Measurements from ENCODE around the gene KIAA1958. TPM values are rescaled to one million over a fixed set of nuclear protein-coding genes. Genes with fewer than 3 reads are reported as not detected.

KIAA1958 gene
- total and polyA plus RNA-seq, 10 of the 15 experiments (the other 5 are each of a cell fraction or from before 2014, with no cell fraction given) = 0.53 to 8.7 (median 4.0) TPM

GRCh38 chr9:112582371-112583262 is 96.0 kb downstream of the KIAA1958 start:
- Histone ChIP-seq H3K9ac (ENCODE audit: control insufficient read depth, insufficient read depth, low read length) (no peak overlapping the region), H3K36me3 (ENCODE audit: control insufficient read depth in 2 of 2, insufficient read depth in 2 of 2, low read length in 1 of 2) (no peaks in the 10 kb centered on the region), H3K4me3 (no peak overlapping the region), H3K9me3 (replicated peaks; ENCODE audit: control insufficient read depth, insufficient read depth, low read length) (no peaks in the 10 kb centered on the region), H3K79me2 (ENCODE audit: control insufficient read depth, insufficient read depth, low read length) (no peaks in the 10 kb centered on the region; the same call in 1 of the 2 replicates), H4K20me1 (ENCODE audit: control insufficient read depth, insufficient read depth) (no peaks in the 10 kb centered on the region), H2AFZ (ENCODE audit: control insufficient read depth, low read depth, low read length) (no peak overlapping the region), H3K4me2 (ENCODE audit: control insufficient read depth, insufficient read depth) (no peak overlapping the region), H3K27me3 (replicated peaks in 1 of 2; ENCODE audit: control insufficient read depth in 2 of 2, insufficient read depth in 2 of 2, low read length in 1 of 2) (no peaks in the 10 kb centered on the region), H3K27ac (ENCODE audit: control insufficient read depth, insufficient read depth) (no peak overlapping the region), H3K4me1 (ENCODE audit: control insufficient read depth, insufficient read depth, low read length) (no peaks in the 10 kb centered on the region)
- no peak for FAIRE-seq
- no peak for DNase-seq (ENCODE audit: low read depth, low spot score)
- TF ChIP-seq, protein P1, sequence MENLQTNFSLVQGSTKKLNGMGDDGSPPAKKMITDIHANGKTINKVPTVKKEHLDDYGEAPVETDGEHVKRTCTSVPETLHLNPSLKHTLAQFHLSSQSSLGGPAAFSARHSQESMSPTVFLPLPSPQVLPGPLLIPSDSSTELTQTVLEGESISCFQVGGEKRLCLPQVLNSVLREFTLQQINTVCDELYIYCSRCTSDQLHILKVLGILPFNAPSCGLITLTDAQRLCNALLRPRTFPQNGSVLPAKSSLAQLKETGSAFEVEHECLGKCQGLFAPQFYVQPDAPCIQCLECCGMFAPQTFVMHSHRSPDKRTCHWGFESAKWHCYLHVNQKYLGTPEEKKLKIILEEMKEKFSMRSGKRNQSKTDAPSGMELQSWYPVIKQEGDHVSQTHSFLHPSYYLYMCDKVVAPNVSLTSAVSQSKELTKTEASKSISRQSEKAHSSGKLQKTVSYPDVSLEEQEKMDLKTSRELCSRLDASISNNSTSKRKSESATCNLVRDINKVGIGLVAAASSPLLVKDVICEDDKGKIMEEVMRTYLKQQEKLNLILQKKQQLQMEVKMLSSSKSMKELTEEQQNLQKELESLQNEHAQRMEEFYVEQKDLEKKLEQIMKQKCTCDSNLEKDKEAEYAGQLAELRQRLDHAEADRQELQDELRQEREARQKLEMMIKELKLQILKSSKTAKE (IDR thresholded peaks at IDR 0.05; ENCODE audit: low read depth, poor library complexity, severe bottlenecking) = no peak
- TF ChIP-seq POLR2A (IDR thresholded peaks at IDR 0.05; ENCODE audit: low read depth, low read length) (no peak), TBL1XR1 (IDR thresholded peaks at IDR 0.05; ENCODE audit: low read depth, low read length) (no peak), HDAC2 (IDR thresholded peaks at IDR 0.05) (no peak), CREB1 (IDR thresholded peaks at IDR 0.05; ENCODE audit: low read depth) (no peak), TCF12 (IDR thresholded peaks at IDR 0.05; ENCODE audit: low read depth, low read length) (no peak), RAD21 (IDR thresholded peaks at IDR 0.05; ENCODE audit: insufficient read depth, low read depth, low read length) (no peak)
- TF ChIP-seq, protein P2, sequence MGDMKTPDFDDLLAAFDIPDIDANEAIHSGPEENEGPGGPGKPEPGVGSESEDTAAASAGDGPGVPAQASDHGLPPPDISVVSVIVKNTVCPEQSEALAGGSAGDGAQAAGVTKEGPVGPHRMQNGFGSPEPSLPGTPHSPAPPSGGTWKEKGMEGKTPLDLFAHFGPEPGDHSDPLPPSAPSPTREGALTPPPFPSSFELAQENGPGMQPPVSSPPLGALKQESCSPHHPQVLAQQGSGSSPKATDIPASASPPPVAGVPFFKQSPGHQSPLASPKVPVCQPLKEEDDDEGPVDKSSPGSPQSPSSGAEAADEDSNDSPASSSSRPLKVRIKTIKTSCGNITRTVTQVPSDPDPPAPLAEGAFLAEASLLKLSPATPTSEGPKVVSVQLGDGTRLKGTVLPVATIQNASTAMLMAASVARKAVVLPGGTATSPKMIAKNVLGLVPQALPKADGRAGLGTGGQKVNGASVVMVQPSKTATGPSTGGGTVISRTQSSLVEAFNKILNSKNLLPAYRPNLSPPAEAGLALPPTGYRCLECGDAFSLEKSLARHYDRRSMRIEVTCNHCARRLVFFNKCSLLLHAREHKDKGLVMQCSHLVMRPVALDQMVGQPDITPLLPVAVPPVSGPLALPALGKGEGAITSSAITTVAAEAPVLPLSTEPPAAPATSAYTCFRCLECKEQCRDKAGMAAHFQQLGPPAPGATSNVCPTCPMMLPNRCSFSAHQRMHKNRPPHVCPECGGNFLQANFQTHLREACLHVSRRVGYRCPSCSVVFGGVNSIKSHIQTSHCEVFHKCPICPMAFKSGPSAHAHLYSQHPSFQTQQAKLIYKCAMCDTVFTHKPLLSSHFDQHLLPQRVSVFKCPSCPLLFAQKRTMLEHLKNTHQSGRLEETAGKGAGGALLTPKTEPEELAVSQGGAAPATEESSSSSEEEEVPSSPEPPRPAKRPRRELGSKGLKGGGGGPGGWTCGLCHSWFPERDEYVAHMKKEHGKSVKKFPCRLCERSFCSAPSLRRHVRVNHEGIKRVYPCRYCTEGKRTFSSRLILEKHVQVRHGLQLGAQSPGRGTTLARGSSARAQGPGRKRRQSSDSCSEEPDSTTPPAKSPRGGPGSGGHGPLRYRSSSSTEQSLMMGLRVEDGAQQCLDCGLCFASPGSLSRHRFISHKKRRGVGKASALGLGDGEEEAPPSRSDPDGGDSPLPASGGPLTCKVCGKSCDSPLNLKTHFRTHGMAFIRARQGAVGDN (IDR thresholded peaks at IDR 0.05) = no peak
- intact Hi-C loops (cut with micrococcal nuclease; ENCODE audit: unreplicated experiment) = no loop called here
- ChIA-PET SMC1A (ENCODE audit: uncharacterized antibody, unreplicated experiment) (interaction anchor here (0.7 kb wide), 1 partner anchor 275 kb away, joined by 3 read pairs; no protein-coding TSS in a partner anchor), RAD21 (ENCODE audit: unreplicated experiment) (no interaction called here), CTCF (interaction anchor here (1.1 kb wide), 1 partner anchor 11 kb away, joined by 3 read pairs; no protein-coding TSS in a partner anchor), POLR2A (interaction anchor here (0.6 kb wide), 1 partner anchor 1551 kb away, joined by 3 read pairs; no protein-coding TSS in a partner anchor)
- BruUV-seq (replicated peaks) = no TSS peak
- 77% methylated on average over 7 of the region's 7 CpGs for WGBS (ENCODE audit: insufficient coverage, insufficient replicate concordance, low lambda C conversion rate, missing lambda C conversion rate)
- in situ Hi-C loops (cut with MboI) = no loop called here
- ATAC-seq = no peak

Data from GM12878 (cell line).